H1 (cell line): Measurements from ENCODE around the gene CCL23. TPM values are rescaled to one million over a fixed set of nuclear protein-coding genes. Genes with fewer than 3 reads are reported as not detected.

Experiments used
- CTCF ChIA-PET: fragments of 300-600 bp; sonication (Branson Sonifier 250); formaldehyde crosslinking; loops from one replicate; lab custom pipeline; 2021; ENCODE audit not compliant: partially characterized antibody; lab: Charles Lee
- POLR2A ChIA-PET: fragments of 300-600 bp; sonication (Branson Sonifier 250); formaldehyde crosslinking; loops from one replicate; lab custom pipeline; 2021; ENCODE audit warnings: inconsistent platforms; ENCODE audit not compliant: partially characterized antibody; lab: Charles Lee
- DNase-seq, 2 experiments: peaks; one replicate each; pipeline versions ENCODE4 v3.0.0 to v3.0.0-alpha.2; 2010 to 2022; ENCODE audit warnings: low spot score in 2 of 2, low read depth in 1 of 2, mixed read lengths in 1 of 2
- FAIRE-seq: peaks from 2 replicates; lab custom pipeline; 2011; peaks lifted over from hg19 to GRCh38; lab: Jason Lieb, UNC
- H2AFZ ChIP-seq: 2 replicates; pipeline ENCODE4 v1.8.1; 2012; ENCODE audit warnings: low read length, inconsistent platforms
- H2AK5ac ChIP-seq: 2 replicates; pipeline ENCODE4 v1.6.1; 2013; ENCODE audit warnings: low read depth, low read length
- H2BK120ac ChIP-seq: replicated peaks from 2 replicates; pipeline ENCODE3; 2013; ENCODE audit warnings: low read depth, low read length, inconsistent platforms
- H2BK12ac ChIP-seq: 2 replicates; pipeline ENCODE4 v1.6.1; 2013; ENCODE audit warnings: low read depth, low read length
- H2BK15ac ChIP-seq: 2 replicates; pipeline ENCODE4 v1.6.1; 2013; ENCODE audit warnings: low read length
- H2BK20ac ChIP-seq: 2 replicates; pipeline ENCODE4 v1.6.1; 2013; ENCODE audit warnings: low read length
- H2BK5ac ChIP-seq: 2 replicates; pipeline ENCODE4 v1.6.1; 2013; ENCODE audit warnings: low read depth, low read length
- H3K14ac ChIP-seq: 2 replicates; pipeline ENCODE4 v1.6.1; 2013; ENCODE audit warnings: inconsistent platforms; ENCODE audit not compliant: insufficient read length
- H3K18ac ChIP-seq: 2 replicates; pipeline ENCODE4 v1.6.1; 2013; ENCODE audit warnings: low read length; ENCODE audit errors: extremely low read depth
- H3K23ac ChIP-seq: 2 replicates; pipeline ENCODE4 v1.6.1; 2013; ENCODE audit warnings: inconsistent platforms; ENCODE audit not compliant: insufficient read length
- H3K23me2 ChIP-seq: 2 replicates; pipeline ENCODE4 v1.6.1; 2013; ENCODE audit warnings: low read depth, low read length
- H3K27ac ChIP-seq: 2 replicates; pipeline ENCODE4 v1.6.1; 2011; ENCODE audit warnings: low read depth, low read length, inconsistent platforms
- H3K27me3 ChIP-seq, 4 experiments: replicated peaks in 1 of 4; 1 replicate in 1 of 4; 2 replicates in 3 of 4; pipeline versions ENCODE4 v1.6.1 to v1.8.1; 2011 to 2013; ENCODE audit warnings: low read length in 3 of 4, mild to moderate bottlenecking in 3 of 4, inconsistent platforms in 2 of 4, mixed read lengths in 2 of 4, moderate library complexity in 1 of 4; ENCODE audit not compliant: control insufficient read depth in 3 of 4, insufficient read depth in 3 of 4; ENCODE audit errors: extremely low read depth in 1 of 4
- H3K36me3 ChIP-seq, 4 experiments: 2 replicates each; pipeline versions ENCODE4 v1.6.1 to v1.8.1; 2011 to 2013; ENCODE audit warnings: mild to moderate bottlenecking in 4 of 4, low read length in 3 of 4, moderate library complexity in 2 of 4, control low read depth in 1 of 4, inconsistent platforms in 1 of 4; ENCODE audit not compliant: insufficient read depth in 4 of 4, control insufficient read depth in 2 of 4
- H3K4ac ChIP-seq: replicated peaks from 2 replicates; pipeline ENCODE3; 2013; ENCODE audit warnings: low read length, low read depth, mixed read lengths, inconsistent platforms; ENCODE audit not compliant: insufficient read length
- H3K4me1 ChIP-seq, 4 experiments: replicated peaks in 1 of 4; 1 replicate in 1 of 4; 2 replicates in 3 of 4; pipeline versions ENCODE4 v1.6.1 to v1.8.1; 2011 to 2013; ENCODE audit warnings: low read length in 3 of 4, inconsistent platforms in 2 of 4, mixed read lengths in 1 of 4; ENCODE audit not compliant: insufficient read depth in 4 of 4, control insufficient read depth in 3 of 4
- H3K4me2 ChIP-seq, 2 experiments: 2 replicates each; pipeline versions ENCODE4 v1.6.1 to v1.8.1; 2011 to 2013; ENCODE audit warnings: low read depth in 2 of 2, low read length in 2 of 2, control low read depth in 1 of 2, inconsistent platforms in 1 of 2, mild to moderate bottlenecking in 1 of 2; ENCODE audit not compliant: insufficient read depth in 1 of 2
- H3K4me3 ChIP-seq, 4 experiments: fragments of 200-600, 300-600 bp in 1 of 4; sonication (generic), shearing (Covaris generic), sonication (Bioruptor Twin) in 1 of 4; 2 replicates each; pipeline versions ENCODE4 v1.5.1 to v1.8.1; 2011 to 2016; ENCODE audit warnings: low read length in 4 of 4, low read depth in 3 of 4, control low read depth in 2 of 4, inconsistent platforms in 2 of 4, mild to moderate bottlenecking in 2 of 4, mixed read lengths in 1 of 4, moderate library complexity in 1 of 4; ENCODE audit not compliant: insufficient read depth in 2 of 4; ENCODE audit errors: extremely low read depth in 1 of 4
- H3K56ac ChIP-seq: replicated peaks from 2 replicates; pipeline ENCODE3; 2013; ENCODE audit warnings: low read depth, mild to moderate bottlenecking, mixed read lengths, low read length, inconsistent platforms; ENCODE audit not compliant: insufficient read length
- H3K79me1 ChIP-seq: 2 replicates; pipeline ENCODE4 v1.6.1; 2013; ENCODE audit warnings: low read depth, low read length, control low read depth
- H3K79me2 ChIP-seq, 2 experiments: 2 replicates each; pipeline versions ENCODE4 v1.6.1 to v1.8.1; 2012 to 2013; ENCODE audit warnings: low read length in 2 of 2, mild to moderate bottlenecking in 2 of 2, inconsistent platforms in 1 of 2; ENCODE audit not compliant: insufficient read depth in 2 of 2, control insufficient read depth in 1 of 2
- H3K9ac ChIP-seq, 4 experiments: replicated peaks in 1 of 4; 1 replicate in 1 of 4; 2 replicates in 3 of 4; pipeline versions ENCODE4 v1.6.1 to v1.8.1; 2011 to 2013; ENCODE audit warnings: low read depth in 3 of 4, low read length in 3 of 4, control low read depth in 2 of 4, mild to moderate bottlenecking in 2 of 4, moderate library complexity in 2 of 4, inconsistent platforms in 1 of 4; ENCODE audit errors: extremely low read depth in 1 of 4
- H3K9me3 ChIP-seq, 2 experiments: 2 replicates each; pipeline versions ENCODE4 v1.6.1 to v1.8.1; 2012 to 2013; ENCODE audit warnings: mild to moderate bottlenecking in 2 of 2, moderate library complexity in 2 of 2, control low read depth in 1 of 2, inconsistent platforms in 1 of 2, low read depth in 1 of 2, low read length in 1 of 2, mixed read lengths in 1 of 2; ENCODE audit not compliant: insufficient read depth in 2 of 2
- H4K20me1 ChIP-seq, 2 experiments: replicated peaks in 1 of 2; 2 replicates each; pipeline versions ENCODE3 to v1.8.1; 2011 to 2013; ENCODE audit warnings: inconsistent platforms in 2 of 2, low read length in 2 of 2, mild to moderate bottlenecking in 1 of 2; ENCODE audit not compliant: insufficient read depth in 2 of 2, control insufficient read depth in 1 of 2
- H4K5ac ChIP-seq: 2 replicates; pipeline ENCODE4 v1.6.1; 2013; ENCODE audit warnings: low read length, low read depth, mixed read lengths, inconsistent platforms; ENCODE audit not compliant: insufficient read length
- H4K8ac ChIP-seq: 2 replicates; pipeline ENCODE4 v1.8.0; 2013; ENCODE audit warnings: mild to moderate bottlenecking, moderate library complexity, low read length, inconsistent platforms; ENCODE audit not compliant: insufficient read depth; ENCODE audit errors: extremely low read depth
- H4K91ac ChIP-seq: replicated peaks from 2 replicates; pipeline ENCODE3; 2013; ENCODE audit warnings: low read length, mixed read lengths, inconsistent platforms; ENCODE audit not compliant: insufficient read length
- CEBPB ChIP-seq: IDR thresholded peaks from 2 replicates; pipeline ENCODE4 v1.6.1; 2012; ENCODE audit warnings: low read depth, low read length
- CHD1 ChIP-seq: IDR thresholded peaks from 2 replicates; pipeline ENCODE4 v1.6.1; 2012; ENCODE audit warnings: low read depth, low read length, improper control_type of control experiment
- CTBP2 ChIP-seq: IDR thresholded peaks from 2 replicates; pipeline ENCODE4 v1.7.0; 2011; ENCODE audit warnings: borderline replicate concordance, mild to moderate bottlenecking, moderate library complexity, mixed read lengths, low read length; ENCODE audit not compliant: insufficient read depth, insufficient read length
- FOSL1 ChIP-seq: IDR thresholded peaks from 2 replicates; pipeline ENCODE4 v1.6.1; 2011; ENCODE audit warnings: mild to moderate bottlenecking, low read depth, low read length, moderate library complexity; ENCODE audit not compliant: insufficient read depth
- HDAC2 ChIP-seq, 2 experiments: fragments of 300-600 bp in 1 of 2; sonication (generic) in 1 of 2; IDR thresholded peaks; 2 replicates each; pipeline ENCODE4 v1.6.1; 2011 to 2012; ENCODE audit warnings: low read depth in 2 of 2, low read length in 2 of 2, mild to moderate bottlenecking in 2 of 2, moderate library complexity in 2 of 2, borderline replicate concordance in 1 of 2, inconsistent platforms in 1 of 2
- HDAC6 ChIP-seq: IDR thresholded peaks from one replicate; pipeline ENCODE4 v1.7.1; 2012; ENCODE audit warnings: low read depth, mild to moderate bottlenecking, inconsistent platforms, low read length, moderate library complexity
- JUND ChIP-seq: IDR thresholded peaks from 2 replicates; pipeline ENCODE4 v1.6.1; 2011; ENCODE audit warnings: mild to moderate bottlenecking, improper control_type of control experiment, low read length
- NRF1 ChIP-seq: IDR thresholded peaks from 2 replicates; pipeline ENCODE4 v1.6.1; 2011; ENCODE audit warnings: mild to moderate bottlenecking, low read depth, low read length, improper control_type of control experiment
- POLR2A ChIP-seq, 2 experiments: IDR thresholded peaks; 1 replicate in 1 of 2; 2 replicates in 1 of 2; pipeline ENCODE4 v1.6.1; 2011; ENCODE audit warnings: low read depth in 2 of 2, low read length in 2 of 2, mild to moderate bottlenecking in 2 of 2; ENCODE audit errors: control extremely low read depth in 1 of 2
- POLR2AphosphoS5 ChIP-seq: IDR thresholded peaks from 2 replicates; pipeline ENCODE4 v1.6.1; 2011; ENCODE audit warnings: low read depth, low read length
- POU5F1 ChIP-seq: IDR thresholded peaks from 2 replicates; pipeline ENCODE4 v1.6.1; 2011; ENCODE audit warnings: low read depth, mild to moderate bottlenecking, low read length, moderate library complexity
- RFX5 ChIP-seq: IDR thresholded peaks from 2 replicates; pipeline ENCODE4 v1.6.1; 2011; ENCODE audit warnings: low read depth, low read length, improper control_type of control experiment, borderline replicate concordance
- SRF ChIP-seq: IDR thresholded peaks from 2 replicates; pipeline ENCODE4 v1.6.1; 2011; ENCODE audit warnings: mild to moderate bottlenecking, low read depth, low read length, moderate library complexity
- TEAD4 ChIP-seq: IDR thresholded peaks from 2 replicates; pipeline ENCODE4 v1.6.1; 2012; ENCODE audit warnings: low read depth, low read length, inconsistent platforms, mixed read lengths
- WGBS, 2 experiments: shearing (Covaris generic) in 1 of 2; methylation state at CpG; one replicate each; pipeline versions ENCODE4 v1.1.6 to v1.1.7; 2013 to 2015; ENCODE audit warnings: low lambda C conversion rate in 2 of 2, mixed read lengths in 2 of 2, inconsistent platforms in 1 of 2, low coverage in 1 of 2, missing lambda C conversion rate in 1 of 2; ENCODE audit not compliant: insufficient replicate concordance in 2 of 2, insufficient coverage in 1 of 2, insufficient read length in 1 of 2; ENCODE audit errors: extremely low coverage in 1 of 2, missing lambda C conversion rate in 1 of 2; 5-methylcytosine and 5-hydroxymethylcytosine counted together
- polyA plus RNA-seq, 7 experiments: library from polyadenylated mRNA; depleted of rRNA in 3 of 7; stranded (reverse) in 5 of 7; unstranded in 2 of 7; fragments of >200 nt in 5 of 7; fragments of 200-250 nt in 2 of 7; gene quantifications; 1 replicate in 5 of 7; 2 replicates in 1 of 7; 4 replicates in 1 of 7; pipeline versions ENCODE4 v1.2.1 to v1.2.3, GENCODE V29; 2011 to 2013; ENCODE audit warnings: missing spikeins in 2 of 7, mixed read lengths in 2 of 7
- total RNA-seq: library from RNA; stranded (reverse); fragmentation: NEBNext Ultra II Directional; extraction: Animal tissue kit (Norgen Biotek cat#: 25700); gene quantifications from 2 replicates; pipeline ENCODE4 v1.2.1, GENCODE V29; 2021
- TF ChIP-seq, protein P1 (sequence below): IDR thresholded peaks from 2 replicates; pipeline ENCODE4 v1.6.1; 2012; ENCODE audit warnings: inconsistent platforms

The CCL23 gene
- total and polyA plus RNA-seq, 2 of the 8 experiments (the other 6 are each of a cell fraction or from before 2014, with no cell fraction given), result not detected

DNA sequence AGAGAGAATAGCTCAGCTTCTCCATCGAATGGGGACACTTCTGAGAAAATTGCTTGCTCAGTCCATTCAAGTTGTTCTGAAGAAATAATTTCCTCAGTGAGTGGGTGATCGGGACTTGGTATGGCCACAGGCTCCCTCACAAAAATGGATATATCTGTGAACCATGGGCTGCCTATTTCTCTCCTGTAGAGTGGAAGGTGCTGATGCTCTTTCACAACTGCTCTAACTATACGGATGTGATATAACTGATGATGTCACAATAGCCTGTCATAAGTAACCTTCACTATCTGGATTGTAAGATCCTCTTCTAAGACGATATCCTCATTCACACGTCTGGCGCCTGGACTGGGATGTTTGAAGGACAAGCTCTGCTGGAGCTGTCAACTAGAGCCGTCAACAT is 41.6 kb upstream of the CCL23 start:
- H3K23me2 ChIP-seq, result no peaks in the 10 kb centered on the region
- no peak overlapping the region for H2AK5ac ChIP-seq
- H3K4me3 ChIP-seq, result no peak overlapping the region
- H3K27ac ChIP-seq, result no peak overlapping the region
- no peak overlapping the region for H2BK20ac ChIP-seq
- H3K9ac ChIP-seq, result no peak overlapping the region
- no peak overlapping the region for H2AFZ ChIP-seq
- H3K18ac ChIP-seq, result no peak overlapping the region
- H2BK12ac ChIP-seq, result no peak overlapping the region
- no peak overlapping the region for H4K91ac ChIP-seq
- no peak overlapping the region for H4K5ac ChIP-seq
- H4K8ac ChIP-seq, result no peak overlapping the region
- no peaks in the 10 kb centered on the region for H3K9me3 ChIP-seq
- no peak overlapping the region for H3K4ac ChIP-seq
- H3K79me2 ChIP-seq, result no peaks in the 10 kb centered on the region
- no peak overlapping the region for H2BK15ac ChIP-seq
- H3K14ac ChIP-seq, result no peak overlapping the region
- no peaks in the 10 kb centered on the region for H3K4me1 ChIP-seq
- no peak overlapping the region for H3K4me2 ChIP-seq
- no peaks in the 10 kb centered on the region; a peak in 1 of 7 replicates for H3K27me3 ChIP-seq
- 89% methylated on average over 6 of the region's 7 CpGs; no CpG with 5 or more reads in 1 of the 2 experiments for WGBS, 2 experiments
- no peaks in the 10 kb centered on the region for H3K79me1 ChIP-seq
- no peaks in the 10 kb centered on the region for H3K36me3 ChIP-seq
- no peaks in the 10 kb centered on the region for H4K20me1 ChIP-seq
- CTCF ChIA-PET, result interaction anchor here (1.7 to 2.6 kb wide), 2 partner anchors 9 to 13 kb away, joined by 5 to 13 read pairs; no protein-coding TSS in a partner anchor
- no peak overlapping the region for H2BK5ac ChIP-seq
- DNase-seq (no peak), FAIRE-seq (no peak)
- no peak overlapping the region for H2BK120ac ChIP-seq
- TF ChIP-seq HDAC2 (IDR thresholded peaks at IDR 0.05; ENCODE audit: borderline replicate concordance in 1 of 2, low read depth in 2 of 2, low read length in 2 of 2) (no peak), TEAD4 (no peak), JUND (no peak), RFX5 (no peak), CHD1 (no peak), SRF (no peak), CEBPB (no peak), NRF1 (no peak), POLR2AphosphoS5 (no peak), POU5F1 (no peak), CTBP2 (no peak), FOSL1 (no peak), POLR2A (IDR thresholded peaks at IDR 0.05; ENCODE audit: control extremely low read depth in 1 of 2, low read depth in 2 of 2, low read length in 2 of 2) (no peak), HDAC6 (no peak)
- TF ChIP-seq, protein P1, sequence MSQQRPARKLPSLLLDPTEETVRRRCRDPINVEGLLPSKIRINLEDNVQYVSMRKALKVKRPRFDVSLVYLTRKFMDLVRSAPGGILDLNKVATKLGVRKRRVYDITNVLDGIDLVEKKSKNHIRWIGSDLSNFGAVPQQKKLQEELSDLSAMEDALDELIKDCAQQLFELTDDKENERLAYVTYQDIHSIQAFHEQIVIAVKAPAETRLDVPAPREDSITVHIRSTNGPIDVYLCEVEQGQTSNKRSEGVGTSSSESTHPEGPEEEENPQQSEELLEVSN, result no peak
- TF ChIP-seq, all 59 proteins: peak for 0
- Histone ChIP-seq H3K23ac (no peak overlapping the region), H3K56ac (no peak overlapping the region)
- POLR2A ChIA-PET, result no interaction called here
